Panc1 (cell line): ENCODE results near the gene WDR35.

Experiments
- POLR2AphosphoS5 ChIP-seq: IDR thresholded peaks from 2 replicates; pipeline ENCODE4 v1.6.1; 2012; ENCODE audit warnings: mild to moderate bottlenecking, low read depth, low read length, moderate library complexity
- TF ChIP-seq, protein P1 (sequence below): fragments of 450-650 bp; IDR thresholded peaks from 2 replicates; pipeline ENCODE4 v1.5.1; 2017; ENCODE audit warnings: mild to moderate bottlenecking

DNA sequence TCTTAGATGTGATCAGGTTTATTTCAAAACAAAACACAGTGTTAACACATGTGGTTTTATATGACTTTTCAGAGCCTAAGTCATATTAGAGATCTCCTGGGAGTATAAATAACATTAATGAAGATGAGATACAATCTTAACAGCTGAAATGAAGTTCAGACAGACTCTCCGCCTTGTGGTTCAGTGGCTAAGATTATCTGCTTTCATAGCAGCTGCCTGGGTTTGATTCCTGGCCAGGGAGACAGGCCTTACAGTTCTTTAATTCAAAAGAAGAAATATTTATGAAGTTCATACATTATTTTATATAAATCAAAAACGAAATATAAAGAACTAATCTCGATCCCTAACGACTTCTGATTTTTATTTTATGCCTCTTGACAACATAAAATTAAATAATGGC, 52.9 kb downstream of the WDR35 start:
- TF ChIP-seq, protein P1, sequence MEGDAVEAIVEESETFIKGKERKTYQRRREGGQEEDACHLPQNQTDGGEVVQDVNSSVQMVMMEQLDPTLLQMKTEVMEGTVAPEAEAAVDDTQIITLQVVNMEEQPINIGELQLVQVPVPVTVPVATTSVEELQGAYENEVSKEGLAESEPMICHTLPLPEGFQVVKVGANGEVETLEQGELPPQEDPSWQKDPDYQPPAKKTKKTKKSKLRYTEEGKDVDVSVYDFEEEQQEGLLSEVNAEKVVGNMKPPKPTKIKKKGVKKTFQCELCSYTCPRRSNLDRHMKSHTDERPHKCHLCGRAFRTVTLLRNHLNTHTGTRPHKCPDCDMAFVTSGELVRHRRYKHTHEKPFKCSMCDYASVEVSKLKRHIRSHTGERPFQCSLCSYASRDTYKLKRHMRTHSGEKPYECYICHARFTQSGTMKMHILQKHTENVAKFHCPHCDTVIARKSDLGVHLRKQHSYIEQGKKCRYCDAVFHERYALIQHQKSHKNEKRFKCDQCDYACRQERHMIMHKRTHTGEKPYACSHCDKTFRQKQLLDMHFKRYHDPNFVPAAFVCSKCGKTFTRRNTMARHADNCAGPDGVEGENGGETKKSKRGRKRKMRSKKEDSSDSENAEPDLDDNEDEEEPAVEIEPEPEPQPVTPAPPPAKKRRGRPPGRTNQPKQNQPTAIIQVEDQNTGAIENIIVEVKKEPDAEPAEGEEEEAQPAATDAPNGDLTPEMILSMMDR, result no peak
- TF ChIP-seq POLR2AphosphoS5, result no peak
